GM18502 (cell line): ENCODE results near the gene SMARCB1.

ENCODE experiments used
- ATAC-seq: cut with Tn5 transposase; IDR thresholded peaks from one replicate; pipeline ENCODE4 v1.9.1; 2021; ENCODE audit warnings: mild to moderate bottlenecking; ENCODE audit not compliant: unreplicated experiment, poor library complexity

SMARCB1 gene

GRCh38 chr22:23800297-23801237 is 13.8 kb downstream of the SMARCB1 start:
- peak; percentile 61 for ATAC-seq

DNA sequence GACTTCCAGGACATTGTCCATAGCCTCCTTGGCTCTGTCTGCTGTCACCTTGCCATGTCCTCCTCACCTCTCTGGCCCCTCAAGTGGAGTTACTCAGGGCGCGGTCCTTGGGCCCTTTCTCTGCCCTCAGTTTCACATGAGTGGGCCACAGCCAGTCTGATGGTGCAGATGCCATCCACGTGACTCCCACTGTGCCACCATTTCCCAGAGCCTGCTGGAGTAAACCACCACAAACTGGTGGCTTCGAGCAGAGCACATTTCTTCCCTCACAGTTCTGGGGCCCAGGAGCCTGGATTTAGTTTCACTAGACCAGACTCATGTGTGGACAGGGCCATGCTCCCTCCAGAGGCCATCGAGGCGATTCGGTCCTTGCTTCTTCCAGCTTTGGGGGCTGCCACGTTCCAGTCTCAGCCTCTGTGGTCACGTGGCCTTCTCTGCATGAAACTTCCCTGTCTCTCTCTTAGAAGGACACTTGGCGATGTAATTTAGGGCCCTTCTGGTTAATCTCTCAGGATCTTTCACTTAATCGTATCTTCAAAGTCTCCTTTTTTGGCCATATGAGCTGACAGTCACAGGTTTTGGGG is 14.6 kb downstream of the SMARCB1 start:
- ATAC-seq = no peak

- no peak for ATAC-seq
These were observed 15.2 kb downstream of the SMARCB1 start for GRCh38 chr22:23801886-23802377.

GRCh38 chr22:23803001-23803819 is 16.4 kb downstream of the SMARCB1 start:
- no peak for ATAC-seq

DNA sequence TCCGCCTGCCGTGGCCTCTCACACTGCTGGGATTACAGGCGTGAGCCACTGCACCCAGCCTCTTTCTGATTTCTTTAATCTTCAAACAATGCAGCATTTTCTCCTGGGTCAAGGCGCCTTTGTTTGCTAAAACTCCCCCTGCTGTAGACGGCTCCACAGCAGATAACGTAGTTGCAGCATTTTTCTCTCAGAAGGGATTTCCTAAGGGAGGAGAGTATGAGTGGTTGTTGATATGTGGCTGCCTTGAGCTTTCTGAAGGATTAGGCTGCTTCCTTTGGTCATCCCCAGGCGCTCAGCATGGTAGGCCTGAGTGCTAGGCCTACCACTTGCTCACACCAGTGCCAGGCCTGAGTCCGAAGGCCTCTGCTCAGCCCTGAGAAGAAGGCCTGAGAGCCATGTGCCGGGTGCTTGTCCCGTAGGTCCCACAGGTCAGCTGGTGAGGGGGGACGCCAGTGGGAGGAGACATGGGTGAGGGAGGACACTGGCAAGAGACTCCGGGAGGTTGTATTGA is 18.1 kb downstream of the SMARCB1 start:
- ATAC-seq = no peak

GRCh38 chr22:23806837-23807236 is 20.1 kb downstream of the SMARCB1 start:
- ATAC-seq = no peak

DNA sequence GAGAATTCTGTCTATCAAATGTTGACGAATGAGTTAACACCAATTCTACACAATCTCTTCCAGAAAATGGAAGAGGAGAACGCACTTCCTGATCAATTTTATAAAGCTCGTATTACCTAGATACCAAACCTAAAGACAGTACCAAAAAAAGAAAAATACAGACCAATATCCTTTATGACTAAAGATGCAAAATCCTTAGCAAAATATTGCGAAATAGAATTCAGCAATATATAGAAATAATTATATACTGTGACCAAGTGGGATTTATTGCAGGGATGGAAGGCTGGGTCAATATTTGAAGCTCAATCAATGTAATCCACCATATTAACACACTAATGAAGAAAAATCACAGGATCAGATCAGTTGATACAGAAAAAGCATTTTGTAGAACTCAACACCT is 25.6 kb downstream of the SMARCB1 start:
- ATAC-seq = no peak

DNA sequence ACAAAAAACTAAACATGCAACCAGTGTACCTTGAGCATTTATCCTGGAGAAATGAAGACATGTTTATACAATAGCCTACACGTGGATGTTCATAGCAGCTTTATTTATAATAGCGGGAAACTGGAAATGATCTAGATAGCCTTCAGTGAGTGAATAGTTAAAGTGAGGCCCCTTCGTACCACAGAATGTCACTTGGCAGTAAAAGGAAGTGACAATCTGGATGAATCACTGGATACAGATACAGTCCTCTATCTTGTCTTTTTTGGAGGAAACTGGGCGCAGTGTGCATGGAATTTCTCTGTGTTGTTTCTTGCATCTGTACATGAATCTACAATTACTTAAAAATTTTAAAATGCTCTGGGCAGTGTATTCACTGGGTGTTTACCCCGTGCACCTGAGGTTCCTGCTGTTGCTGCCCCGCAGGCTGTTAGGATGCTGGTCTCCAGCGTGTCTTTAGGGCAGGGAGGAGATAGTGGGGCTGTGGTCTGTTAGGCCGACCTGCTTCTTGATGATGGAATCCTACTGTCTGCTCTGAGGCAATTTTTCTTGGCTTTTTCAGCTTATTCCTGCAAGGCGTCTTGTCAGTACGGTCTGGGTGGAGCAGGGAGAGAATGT is 28.9 kb downstream of the SMARCB1 start:
- no peak for ATAC-seq

DNA sequence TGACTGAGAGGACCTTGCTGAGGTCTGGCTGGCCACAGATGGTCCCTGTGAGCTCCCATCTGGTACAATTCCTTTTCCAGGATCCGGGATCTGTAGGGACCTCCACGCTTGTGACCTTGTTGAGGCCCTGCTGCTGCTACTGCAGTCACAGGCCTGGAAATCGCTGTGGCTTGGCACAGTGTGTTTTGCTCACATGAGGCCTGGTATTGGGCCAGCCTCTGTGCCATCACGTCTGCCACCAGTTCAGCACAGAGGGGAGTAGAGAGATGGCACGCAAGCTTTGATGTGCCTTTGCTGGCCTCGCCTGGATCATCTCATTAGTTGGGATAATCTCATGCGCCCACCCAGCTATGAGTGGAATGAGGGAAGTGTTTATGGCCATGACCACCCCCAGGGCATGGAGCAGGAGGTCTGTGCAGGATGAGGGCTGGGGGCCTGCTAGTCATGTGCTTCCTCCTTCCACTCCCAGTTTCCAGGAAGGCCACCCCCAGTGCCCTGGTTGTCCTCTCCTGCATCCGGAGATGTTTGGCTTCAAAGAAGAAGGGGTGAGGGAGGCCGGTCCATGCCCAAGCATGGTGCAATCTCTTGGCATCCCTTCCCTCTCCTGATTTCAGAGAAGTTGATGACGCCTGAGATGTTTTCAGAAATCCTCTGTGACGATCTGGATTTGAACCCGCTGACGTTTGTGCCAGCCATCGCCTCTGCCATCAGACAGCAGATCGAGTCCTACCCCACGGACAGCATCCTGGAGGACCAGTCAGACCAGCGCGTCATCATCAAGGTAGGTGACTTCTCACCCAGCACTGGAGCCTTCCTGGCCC is 29.6 kb downstream of the SMARCB1 start:
- no peak for ATAC-seq

GRCh38 chr22:23817146-23817545 is 30.4 kb downstream of the SMARCB1 start:
- ATAC-seq = no peak

- ATAC-seq = no peak
These were observed 31.8 kb downstream of the SMARCB1 start for GRCh38 chr22:23818541-23818940.

DNA sequence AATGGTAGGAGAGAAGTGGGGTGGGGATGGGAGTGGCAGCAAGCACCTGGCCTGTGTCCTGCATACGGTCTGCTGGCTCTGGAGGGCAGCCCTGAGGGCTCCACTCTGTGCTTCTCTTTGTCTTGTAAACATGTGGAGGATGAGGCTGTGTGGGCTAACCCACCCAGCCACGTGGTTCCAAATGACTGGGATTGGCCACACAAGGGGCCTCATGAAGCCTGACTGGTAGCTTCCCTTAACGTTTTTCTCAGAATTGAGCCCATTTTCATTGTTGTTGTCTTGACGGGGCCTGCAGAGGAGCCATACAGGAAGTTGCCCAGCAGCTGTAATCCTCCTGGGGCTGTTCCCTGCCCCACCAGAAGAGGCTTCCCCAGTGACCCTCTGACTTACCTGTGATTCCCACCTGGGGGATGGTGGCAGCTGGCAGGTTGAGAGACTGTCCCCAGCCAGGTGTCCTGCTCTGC is 34.0 kb downstream of the SMARCB1 start:
- no peak for ATAC-seq

GRCh38 chr22:23822101-23822671 is 35.4 kb downstream of the SMARCB1 start:
- ATAC-seq = no peak

- ATAC-seq = no peak
These were observed 36.6 kb downstream of the SMARCB1 start for GRCh38 chr22:23823331-23823791.

- no peak for ATAC-seq
These were observed 37.9 kb downstream of the SMARCB1 start for GRCh38 chr22:23824476-23825245.

- no peak for ATAC-seq
These were observed 38.6 kb downstream of the SMARCB1 start for GRCh38 chr22:23825246-23825905.
